Measurements from ENCODE around the gene RAD51D. TPM values are rescaled to one million over a fixed set of nuclear protein-coding genes. Genes with fewer than 3 reads are reported as not detected.

Gene RAD51D
- total RNA-seq, 1 experiment from 2014 or later, result 17.1 TPM

DNA sequence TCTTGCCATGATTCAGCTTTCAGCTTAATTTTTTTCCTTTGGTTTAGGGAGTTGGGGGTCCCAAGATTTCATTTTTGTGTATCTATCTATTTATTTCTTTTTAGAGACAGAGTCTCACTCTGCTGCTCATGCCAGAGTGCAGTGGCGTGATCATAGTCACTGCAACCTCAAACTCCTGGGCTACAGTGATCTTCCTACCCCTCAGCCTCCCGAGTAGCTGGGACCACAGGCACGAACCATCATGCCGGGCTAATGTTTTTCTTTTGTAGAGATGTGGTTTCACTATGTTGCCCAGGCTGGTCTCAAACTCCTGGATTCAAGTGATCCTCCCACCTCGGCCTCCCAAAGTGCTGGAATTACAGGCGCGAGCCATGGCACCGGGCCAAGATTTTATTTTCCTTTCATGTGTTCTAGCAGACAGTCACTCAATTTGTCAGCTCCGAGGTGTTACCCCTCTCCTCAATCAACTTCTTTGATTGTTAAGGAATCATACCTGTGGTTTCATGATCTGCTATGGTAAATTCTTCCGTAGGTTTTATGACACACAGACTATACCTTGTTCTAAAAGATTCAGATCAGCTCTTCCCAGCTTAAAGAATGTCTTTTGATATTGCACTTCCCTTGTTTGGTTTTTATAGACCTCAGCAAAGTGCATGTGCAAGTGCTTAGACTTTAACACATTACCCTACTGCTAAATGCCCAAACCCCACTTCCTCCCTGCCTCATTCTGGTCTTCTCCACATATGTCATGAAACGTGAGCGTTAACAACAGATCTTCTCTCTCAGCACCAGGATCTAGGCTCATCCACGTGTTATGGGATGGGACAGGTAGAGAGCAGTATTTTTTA lies 40.9 kb upstream of the RAD51D start:
- TF ChIP-seq, protein P1, sequence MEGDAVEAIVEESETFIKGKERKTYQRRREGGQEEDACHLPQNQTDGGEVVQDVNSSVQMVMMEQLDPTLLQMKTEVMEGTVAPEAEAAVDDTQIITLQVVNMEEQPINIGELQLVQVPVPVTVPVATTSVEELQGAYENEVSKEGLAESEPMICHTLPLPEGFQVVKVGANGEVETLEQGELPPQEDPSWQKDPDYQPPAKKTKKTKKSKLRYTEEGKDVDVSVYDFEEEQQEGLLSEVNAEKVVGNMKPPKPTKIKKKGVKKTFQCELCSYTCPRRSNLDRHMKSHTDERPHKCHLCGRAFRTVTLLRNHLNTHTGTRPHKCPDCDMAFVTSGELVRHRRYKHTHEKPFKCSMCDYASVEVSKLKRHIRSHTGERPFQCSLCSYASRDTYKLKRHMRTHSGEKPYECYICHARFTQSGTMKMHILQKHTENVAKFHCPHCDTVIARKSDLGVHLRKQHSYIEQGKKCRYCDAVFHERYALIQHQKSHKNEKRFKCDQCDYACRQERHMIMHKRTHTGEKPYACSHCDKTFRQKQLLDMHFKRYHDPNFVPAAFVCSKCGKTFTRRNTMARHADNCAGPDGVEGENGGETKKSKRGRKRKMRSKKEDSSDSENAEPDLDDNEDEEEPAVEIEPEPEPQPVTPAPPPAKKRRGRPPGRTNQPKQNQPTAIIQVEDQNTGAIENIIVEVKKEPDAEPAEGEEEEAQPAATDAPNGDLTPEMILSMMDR (IDR thresholded peaks at IDR 0.05; ENCODE audit: unreplicated experiment), result no peak
- H3K4me3 Mint-ChIP-seq (ENCODE audit: low read depth, unreplicated experiment), result no peak overlapping the region
- DNase-seq, result no peak
- no TSS peak for BruUV-seq (replicated peaks)
- CTCF ChIA-PET, result interaction anchor here (1.0 kb wide), 1 partner anchor 9 kb away, joined by 3 read pairs; no protein-coding TSS in a partner anchor
- intact Hi-C loops (cut with micrococcal nuclease; ENCODE audit: unreplicated experiment), result no loop called here
- H3K27me3 Mint-ChIP-seq (ENCODE audit: unreplicated experiment), result peaks cover 60% of the 10 kb centered on the region
- H3K36me3 Mint-ChIP-seq (ENCODE audit: insufficient read depth, unreplicated experiment), result no peaks in the 10 kb centered on the region
- no peaks in the 10 kb centered on the region for H3K9me3 Mint-ChIP-seq (ENCODE audit: low read depth, unreplicated experiment)
- H3K4me1 Mint-ChIP-seq (ENCODE audit: low read depth, unreplicated experiment), result peaks cover 6% of the 10 kb centered on the region
- no peak overlapping the region for H3K27ac Mint-ChIP-seq (ENCODE audit: unreplicated experiment)

DNA sequence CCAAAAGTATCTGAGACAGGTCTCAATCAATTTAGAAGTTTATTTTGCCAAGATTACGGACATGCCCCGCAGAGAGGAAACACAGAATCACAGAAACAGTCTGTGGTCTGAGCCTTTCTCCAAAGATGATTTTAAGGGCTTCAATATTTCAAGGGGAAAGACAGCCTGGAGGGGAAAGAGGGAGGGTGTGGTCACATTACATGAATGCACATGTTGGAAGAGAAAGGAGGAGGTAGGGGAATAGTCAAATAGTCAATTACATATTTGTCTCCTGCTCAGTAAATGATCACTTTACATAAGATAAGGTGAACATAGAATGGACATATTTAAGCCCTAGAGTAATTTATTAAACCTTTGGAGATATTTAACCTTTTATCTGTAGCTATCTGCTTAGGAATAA lies 40.3 kb upstream of the RAD51D start:
- Mint-ChIP-seq H3K27me3 (ENCODE audit: unreplicated experiment) (peaks cover 64% of the 10 kb centered on the region), H3K36me3 (ENCODE audit: insufficient read depth, unreplicated experiment) (no peaks in the 10 kb centered on the region), H3K27ac (ENCODE audit: unreplicated experiment) (no peak overlapping the region), H3K4me1 (ENCODE audit: low read depth, unreplicated experiment) (peaks cover 6% of the 10 kb centered on the region), H3K9me3 (ENCODE audit: low read depth, unreplicated experiment) (no peaks in the 10 kb centered on the region), H3K4me3 (ENCODE audit: low read depth, unreplicated experiment) (no peak overlapping the region)
- TF ChIP-seq, protein P1 (IDR thresholded peaks at IDR 0.05; ENCODE audit: unreplicated experiment), result no peak
- no peak for DNase-seq
- intact Hi-C loops (cut with micrococcal nuclease; ENCODE audit: unreplicated experiment), result no loop called here
- CTCF ChIA-PET, result no interaction called here
- no TSS peak for BruUV-seq (replicated peaks)

DNA sequence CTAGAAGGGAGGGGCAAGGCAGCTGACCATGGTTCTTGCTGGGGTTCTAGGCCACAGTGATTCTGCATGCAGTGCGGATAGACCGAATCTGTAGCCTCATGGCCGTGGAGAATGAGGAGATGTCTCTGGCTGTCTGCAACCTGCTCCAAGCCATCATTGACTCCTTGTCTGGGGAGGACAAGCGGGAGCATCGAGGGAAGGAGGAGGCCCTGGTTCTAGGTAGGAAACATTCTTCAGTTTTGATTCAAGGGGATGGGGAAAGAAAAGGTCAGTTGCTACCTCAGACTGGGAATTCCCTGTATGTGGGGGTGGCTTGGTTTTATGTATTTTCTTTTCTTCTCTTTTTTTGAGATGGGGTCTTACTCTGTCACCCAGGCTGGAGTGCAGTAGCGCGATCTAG lies 35.6 kb upstream of the RAD51D start:
- Mint-ChIP-seq H3K27me3 (ENCODE audit: unreplicated experiment) (peaks cover 55% of the 10 kb centered on the region), H3K4me1 (ENCODE audit: low read depth, unreplicated experiment) (no peaks in the 10 kb centered on the region), H3K36me3 (ENCODE audit: insufficient read depth, unreplicated experiment) (no peaks in the 10 kb centered on the region), H3K27ac (ENCODE audit: unreplicated experiment) (no peak overlapping the region), H3K4me3 (ENCODE audit: low read depth, unreplicated experiment) (no peak overlapping the region), H3K9me3 (ENCODE audit: low read depth, unreplicated experiment) (no peaks in the 10 kb centered on the region)
- no peak for DNase-seq
- TF ChIP-seq, protein P1 (IDR thresholded peaks at IDR 0.05; ENCODE audit: unreplicated experiment), result no peak
- intact Hi-C loops (cut with micrococcal nuclease; ENCODE audit: unreplicated experiment), result no loop called here
- CTCF ChIA-PET, result interaction anchor here (1.5 kb wide), 1 partner anchor 12 kb away, joined by 4 read pairs; no protein-coding TSS in a partner anchor
- BruUV-seq (replicated peaks), result no TSS peak

DNA sequence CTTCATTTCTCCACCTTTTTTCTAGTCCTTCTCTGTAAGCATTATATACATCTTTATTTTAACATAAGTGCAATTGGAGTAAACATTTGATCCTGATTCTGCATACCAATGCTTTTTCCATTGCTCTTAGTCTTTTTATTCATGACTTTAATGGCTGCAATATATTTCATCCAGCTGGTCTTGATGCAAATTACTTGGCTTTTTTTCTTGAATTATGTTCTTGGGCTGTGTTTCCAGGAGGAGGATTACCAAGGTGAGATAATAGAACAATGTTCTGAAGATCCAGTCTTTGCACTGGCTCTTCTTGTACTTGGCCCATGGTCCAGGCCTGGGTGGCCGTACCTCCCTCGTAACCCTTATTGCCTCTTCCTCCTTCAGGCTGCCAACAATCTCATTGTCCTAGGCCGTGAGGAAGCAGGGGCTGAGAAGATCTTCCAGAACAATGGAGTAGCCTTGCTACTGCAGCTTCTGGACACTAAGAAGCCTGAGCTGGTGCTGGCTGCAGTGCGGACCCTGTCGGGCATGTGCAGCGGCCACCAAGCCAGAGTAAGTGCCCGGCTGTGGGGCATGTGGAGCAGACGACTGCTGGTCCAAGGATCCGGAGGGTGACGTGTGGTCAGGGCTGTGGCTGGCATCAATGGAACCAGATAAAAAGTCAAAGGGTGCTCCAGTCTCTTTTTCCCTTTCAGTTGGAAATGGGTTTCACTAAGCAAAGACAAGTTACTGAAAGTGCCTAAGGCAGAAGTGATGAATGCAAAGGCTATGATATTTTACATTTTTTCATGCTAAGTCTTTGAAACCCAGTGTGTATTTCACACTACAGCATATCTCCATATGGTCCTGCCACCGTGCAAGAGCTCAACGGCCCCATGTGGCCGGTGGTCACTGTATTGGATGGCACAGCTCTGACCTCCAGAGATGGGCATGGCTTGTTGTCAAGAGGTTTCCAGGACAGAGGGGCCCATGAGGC lies 34.8 kb upstream of the RAD51D start:
- peaks cover 55% of the 10 kb centered on the region for H3K27me3 Mint-ChIP-seq (ENCODE audit: unreplicated experiment)
- CTCF ChIA-PET, result interaction anchor here (1.5 kb wide), 1 partner anchor 12 kb away, joined by 4 read pairs; no protein-coding TSS in a partner anchor
- no peak overlapping the region for H3K4me3 Mint-ChIP-seq (ENCODE audit: low read depth, unreplicated experiment)
- TF ChIP-seq, protein P1 (IDR thresholded peaks at IDR 0.05; ENCODE audit: unreplicated experiment), result no peak
- H3K9me3 Mint-ChIP-seq (ENCODE audit: low read depth, unreplicated experiment), result no peaks in the 10 kb centered on the region
- no peaks in the 10 kb centered on the region for H3K36me3 Mint-ChIP-seq (ENCODE audit: insufficient read depth, unreplicated experiment)
- BruUV-seq (replicated peaks), result no TSS peak
- no peak overlapping the region for H3K27ac Mint-ChIP-seq (ENCODE audit: unreplicated experiment)
- no peaks in the 10 kb centered on the region for H3K4me1 Mint-ChIP-seq (ENCODE audit: low read depth, unreplicated experiment)
- intact Hi-C loops (cut with micrococcal nuclease; ENCODE audit: unreplicated experiment), result no loop called here
- DNase-seq, result no peak

Measured in Calu3 (cell line).